Stimulated activated CD8-positive, alpha-beta memory T cell treated with anti-CD3 and anti-CD28 coated beads, Interleukin-4, amount 100 ng/mL, for 48 hours (primary cell): ENCODE results near the gene GPBP1.
"Not testable (repeated sequence)": the region's sequence is repeated elsewhere in the genome, so short reads cannot be mapped to it uniquely, and the experiment has no call there.

Experiments used
- DNase-seq: peaks from one replicate; pipeline ENCODE4 v3.0.0-alpha.2; 2020

Gene GPBP1

GRCh38 chr5:57292336-57292735 lies 118.5 kb downstream of the GPBP1 start:
- no peak for DNase-seq

- peak; percentile 93 for DNase-seq
Observed at GRCh38 chr5:57298295-57298984, 124.6 kb downstream of the GPBP1 start.

GRCh38 chr5:57298985-57299491 lies 125.2 kb downstream of the GPBP1 start:
- DNase-seq, result peak; percentile 60

- DNase-seq, result no peak
Observed at GRCh38 chr5:57299986-57300385, 126.1 kb downstream of the GPBP1 start.

GRCh38 chr5:57302164-57302563 lies 128.3 kb downstream of the GPBP1 start:
- DNase-seq, result peak; percentile 69

GRCh38 chr5:57302643-57303042 lies 128.8 kb downstream of the GPBP1 start:
- DNase-seq, result no peak

GRCh38 chr5:57303985-57304384 lies 130.1 kb downstream of the GPBP1 start:
- no peak for DNase-seq

GRCh38 chr5:57304931-57305330 lies 131.1 kb downstream of the GPBP1 start:
- DNase-seq, result no peak

GRCh38 chr5:57306359-57306758 lies 132.5 kb downstream of the GPBP1 start:
- no peak for DNase-seq

GRCh38 chr5:57307516-57307915 lies 133.7 kb downstream of the GPBP1 start:
- no peak for DNase-seq

GRCh38 chr5:57309022-57309421 lies 135.2 kb downstream of the GPBP1 start:
- not testable (repeated sequence) for DNase-seq

- DNase-seq, result no peak
Observed at GRCh38 chr5:57311251-57311650, 137.4 kb downstream of the GPBP1 start.

- no peak for DNase-seq
Observed at GRCh38 chr5:57311921-57312735, 138.3 kb downstream of the GPBP1 start.

- DNase-seq, result no peak
Observed at GRCh38 chr5:57313716-57314115, 139.9 kb downstream of the GPBP1 start.
